ENCODE results near the gene NHERF2.

The NHERF2 gene

DNA sequence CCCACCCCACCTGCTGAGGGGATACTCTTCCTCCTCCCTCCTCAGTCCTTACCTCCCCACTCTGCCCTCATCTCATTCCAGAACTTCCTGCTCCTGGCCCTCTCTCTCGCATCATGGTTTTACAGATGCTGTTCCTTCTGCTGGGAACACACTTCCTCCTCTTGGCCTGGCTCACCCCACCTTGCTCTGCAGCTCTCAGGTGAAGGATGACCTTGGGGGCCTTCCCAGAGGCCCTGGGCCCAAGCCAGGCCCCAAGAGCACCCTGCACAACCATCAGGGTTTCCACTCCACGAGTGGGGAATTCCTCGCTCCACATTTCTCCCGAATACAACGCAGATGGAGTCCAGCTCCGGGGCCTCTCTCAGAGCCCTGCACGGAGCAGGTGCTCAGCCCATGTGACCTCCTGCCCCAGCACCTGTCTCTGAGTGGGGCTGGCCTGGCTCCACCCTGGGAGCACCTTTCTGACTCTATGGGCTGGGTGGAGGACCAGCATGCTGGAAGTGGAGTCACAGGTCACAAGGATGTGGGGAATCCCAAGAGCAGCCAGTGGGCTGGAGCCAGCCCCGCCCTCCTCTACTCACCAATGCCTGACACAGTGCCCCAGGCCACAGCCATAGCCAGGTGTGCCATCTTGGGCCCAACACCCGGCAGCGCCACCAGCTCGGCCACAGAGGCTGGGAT, 16.4 kb downstream of the NHERF2 start:
- TF ChIP-seq, protein P1, sequence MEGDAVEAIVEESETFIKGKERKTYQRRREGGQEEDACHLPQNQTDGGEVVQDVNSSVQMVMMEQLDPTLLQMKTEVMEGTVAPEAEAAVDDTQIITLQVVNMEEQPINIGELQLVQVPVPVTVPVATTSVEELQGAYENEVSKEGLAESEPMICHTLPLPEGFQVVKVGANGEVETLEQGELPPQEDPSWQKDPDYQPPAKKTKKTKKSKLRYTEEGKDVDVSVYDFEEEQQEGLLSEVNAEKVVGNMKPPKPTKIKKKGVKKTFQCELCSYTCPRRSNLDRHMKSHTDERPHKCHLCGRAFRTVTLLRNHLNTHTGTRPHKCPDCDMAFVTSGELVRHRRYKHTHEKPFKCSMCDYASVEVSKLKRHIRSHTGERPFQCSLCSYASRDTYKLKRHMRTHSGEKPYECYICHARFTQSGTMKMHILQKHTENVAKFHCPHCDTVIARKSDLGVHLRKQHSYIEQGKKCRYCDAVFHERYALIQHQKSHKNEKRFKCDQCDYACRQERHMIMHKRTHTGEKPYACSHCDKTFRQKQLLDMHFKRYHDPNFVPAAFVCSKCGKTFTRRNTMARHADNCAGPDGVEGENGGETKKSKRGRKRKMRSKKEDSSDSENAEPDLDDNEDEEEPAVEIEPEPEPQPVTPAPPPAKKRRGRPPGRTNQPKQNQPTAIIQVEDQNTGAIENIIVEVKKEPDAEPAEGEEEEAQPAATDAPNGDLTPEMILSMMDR (IDR thresholded peaks at IDR 0.05; ENCODE audit: low read depth, low read length), result no peak
- DNase-seq (ENCODE audit: low read depth in 2 of 2), result no peak

GRCh38 chr16:2043667-2044451, 17.2 kb downstream of the NHERF2 start:
- no peak for DNase-seq (ENCODE audit: low read depth in 2 of 2)
- no peak overlapping the region for H3K4me3 ChIP-seq (replicated peaks in 1 of 2; ENCODE audit: low read depth in 2 of 2, low read length in 2 of 2)
- TF ChIP-seq, protein P1 (IDR thresholded peaks at IDR 0.05; ENCODE audit: low read depth, low read length), result no peak

More for the DNA sequence above, 16.4 kb downstream of the NHERF2 start:
- no peak overlapping the region for H3K4me3 ChIP-seq (replicated peaks in 1 of 2; ENCODE audit: low read depth in 2 of 2, low read length in 2 of 2)

- no peak for DNase-seq (ENCODE audit: low read depth in 2 of 2)
- TF ChIP-seq, protein P1 (IDR thresholded peaks at IDR 0.05; ENCODE audit: low read depth, low read length), result no peak
- H3K4me3 ChIP-seq (replicated peaks in 1 of 2; ENCODE audit: low read depth in 2 of 2, low read length in 2 of 2), result no peak overlapping the region
Observed at GRCh38 chr16:2044541-2044940, 17.8 kb downstream of the NHERF2 start.

- TF ChIP-seq, protein P1 (IDR thresholded peaks at IDR 0.05; ENCODE audit: low read depth, low read length), result no peak
- DNase-seq (ENCODE audit: low read depth in 2 of 2), result no peak
- peak overlapping the region in 1 of 2 donors; percentile 82 for H3K4me3 ChIP-seq (replicated peaks in 1 of 2; ENCODE audit: low read depth in 2 of 2, low read length in 2 of 2)
Observed at GRCh38 chr16:2045965-2046892, 19.5 kb downstream of the NHERF2 start.

DNA sequence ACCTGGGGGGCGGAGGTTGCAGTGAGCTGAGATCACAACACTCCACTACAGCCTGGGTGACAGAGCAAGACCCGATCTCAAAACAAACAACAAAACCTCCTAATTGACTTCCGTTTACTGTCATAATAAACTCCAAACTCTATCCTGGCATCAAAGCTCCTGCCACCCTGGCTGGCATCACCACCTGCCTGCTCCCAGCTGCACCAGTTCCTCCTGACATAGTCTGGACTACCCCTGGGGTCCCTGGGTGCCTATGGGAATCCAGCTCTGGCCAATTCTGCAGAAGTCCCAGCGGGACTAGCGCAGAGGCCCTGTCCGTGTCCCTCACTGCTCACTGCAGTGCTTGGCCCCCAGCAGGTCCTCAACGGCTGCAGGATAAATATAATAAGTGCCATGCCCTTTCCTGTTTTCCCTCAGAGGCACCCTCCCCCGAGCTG, 20.2 kb downstream of the NHERF2 start:
- peak overlapping the region; percentile 80 to 82 for H3K4me3 ChIP-seq (replicated peaks in 1 of 2; ENCODE audit: low read depth in 2 of 2, low read length in 2 of 2)

More for the DNA sequence above, 20.2 kb downstream of the NHERF2 start:
- no peak for DNase-seq (ENCODE audit: low read depth in 2 of 2)
- TF ChIP-seq, protein P1 (IDR thresholded peaks at IDR 0.05; ENCODE audit: low read depth, low read length), result peak; percentile 0
